Forelimb muscle (tissue), 1 donor: ENCODE data around the gene PYGL. TPM values are rescaled to one million over a fixed set of nuclear protein-coding genes. Genes with fewer than 3 reads are reported as not detected.
"Not testable (repeated sequence)": the region's sequence is repeated elsewhere in the genome, so short reads cannot be mapped to it uniquely, and the experiment has no call there.

Experiments used
- DNase-seq: peaks from one replicate; pipeline ENCODE4 v3.0.0-alpha.2; 2013; ENCODE audit warnings: low read depth
- polyA plus RNA-seq: library from polyadenylated mRNA; unstranded; fragments of 120-200 nt; gene quantifications from one replicate; pipeline ENCODE4 v1.2.1, GENCODE V29; 2013; ENCODE audit not compliant: insufficient read length

PYGL gene
- 36.2 TPM for polyA plus RNA-seq

- DNase-seq = no peak
Measured at GRCh38 chr14:50943943-50944646, at the start of gene PYGL. PYGL (minus strand) TSS chr14:50944483; CDS start chr14:50944403, 80 bp downstream.

- no peak for DNase-seq
Measured at GRCh38 chr14:50985859-50986331, 41.6 kb upstream of the PYGL start.

GRCh38 chr14:50985124-50985858 is 41.0 kb upstream of the PYGL start:
- DNase-seq = no peak

GRCh38 chr14:50984036-50984710 is 39.9 kb upstream of the PYGL start:
- no peak for DNase-seq

- DNase-seq = no peak
Measured at GRCh38 chr14:50979941-50980850, 35.9 kb upstream of the PYGL start.

GRCh38 chr14:50978888-50979287 is 34.6 kb upstream of the PYGL start:
- no peak for DNase-seq

- no peak for DNase-seq
Measured at GRCh38 chr14:50978529-50978871, 34.2 kb upstream of the PYGL start.

GRCh38 chr14:50977863-50978528 is 33.7 kb upstream of the PYGL start:
- no peak for DNase-seq

- no peak for DNase-seq
Measured at GRCh38 chr14:50974118-50974517, 29.8 kb upstream of the PYGL start.

- no peak for DNase-seq
Measured at GRCh38 chr14:50972734-50973133, 28.5 kb upstream of the PYGL start.

- DNase-seq = no peak
Measured at GRCh38 chr14:50970886-50971781, 26.9 kb upstream of the PYGL start.

- DNase-seq = no peak
Measured at GRCh38 chr14:50967790-50968189, 23.5 kb upstream of the PYGL start.

- DNase-seq = no peak
Measured at GRCh38 chr14:50967103-50967502, 22.8 kb upstream of the PYGL start.

GRCh38 chr14:50964683-50965390 is 20.6 kb upstream of the PYGL start:
- DNase-seq = peak; percentile 65

GRCh38 chr14:50963919-50964318 is 19.6 kb upstream of the PYGL start:
- DNase-seq = no peak

- peak; percentile 88 for DNase-seq
Measured at GRCh38 chr14:50961605-50962221, 17.4 kb upstream of the PYGL start.

- DNase-seq = no peak
Measured at GRCh38 chr14:50957296-50957695, 13.0 kb upstream of the PYGL start.

- DNase-seq = not testable (repeated sequence)
Measured at GRCh38 chr14:50956421-50956820, 12.1 kb upstream of the PYGL start.
